OCI-LY3 (cell line): ENCODE results near the gene LMAN2.

ENCODE experiments used
- EZH2phosphoT487 ChIP-seq: fragments of 200-600 bp; shearing (Covaris generic); IDR thresholded peaks from 2 replicates; pipeline ENCODE4 v1.6.1; 2018; ENCODE audit warnings: antibody characterized with exemption, mixed run types, low read depth
- TF ChIP-seq, protein P1 (sequence below): fragments of 200-600, 300-600 bp; sonication (generic); IDR thresholded peaks from 2 replicates; pipeline ENCODE4 v1.5.1; 2014; ENCODE audit warnings: antibody characterized with exemption, low read length, low read depth

DNA sequence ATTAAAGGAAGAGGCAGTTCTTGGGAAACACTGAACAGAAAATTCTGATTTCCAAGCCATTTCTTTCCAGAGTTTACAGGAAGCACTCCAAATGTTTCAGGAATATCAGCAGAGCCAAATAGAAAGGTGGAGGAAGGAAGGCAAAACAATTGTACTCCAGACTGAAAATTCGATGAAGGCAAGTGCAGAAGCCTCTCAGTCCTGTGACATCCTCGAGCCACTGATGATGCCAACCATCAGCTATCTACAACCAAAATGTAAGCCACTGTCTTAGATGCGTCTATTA, 2.2 kb downstream of the LMAN2 start:
- TF ChIP-seq, protein P1, sequence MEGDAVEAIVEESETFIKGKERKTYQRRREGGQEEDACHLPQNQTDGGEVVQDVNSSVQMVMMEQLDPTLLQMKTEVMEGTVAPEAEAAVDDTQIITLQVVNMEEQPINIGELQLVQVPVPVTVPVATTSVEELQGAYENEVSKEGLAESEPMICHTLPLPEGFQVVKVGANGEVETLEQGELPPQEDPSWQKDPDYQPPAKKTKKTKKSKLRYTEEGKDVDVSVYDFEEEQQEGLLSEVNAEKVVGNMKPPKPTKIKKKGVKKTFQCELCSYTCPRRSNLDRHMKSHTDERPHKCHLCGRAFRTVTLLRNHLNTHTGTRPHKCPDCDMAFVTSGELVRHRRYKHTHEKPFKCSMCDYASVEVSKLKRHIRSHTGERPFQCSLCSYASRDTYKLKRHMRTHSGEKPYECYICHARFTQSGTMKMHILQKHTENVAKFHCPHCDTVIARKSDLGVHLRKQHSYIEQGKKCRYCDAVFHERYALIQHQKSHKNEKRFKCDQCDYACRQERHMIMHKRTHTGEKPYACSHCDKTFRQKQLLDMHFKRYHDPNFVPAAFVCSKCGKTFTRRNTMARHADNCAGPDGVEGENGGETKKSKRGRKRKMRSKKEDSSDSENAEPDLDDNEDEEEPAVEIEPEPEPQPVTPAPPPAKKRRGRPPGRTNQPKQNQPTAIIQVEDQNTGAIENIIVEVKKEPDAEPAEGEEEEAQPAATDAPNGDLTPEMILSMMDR, result no peak
- TF ChIP-seq EZH2phosphoT487, result no peak
